AG10803 (cell line): ENCODE results near the gene ATP9B.

ENCODE experiments used
- DNase-seq: peaks from one replicate; pipeline ENCODE4 v3.0.0; 2010; ENCODE audit warnings: low read depth
- H3K4me3 ChIP-seq: 2 replicates; pipeline ENCODE4 v1.5.1; 2011; ENCODE audit warnings: mild to moderate bottlenecking, low read length, control low read depth
- TF ChIP-seq, protein P1 (sequence below): conservative IDR thresholded peaks from 2 replicates; pipeline ENCODE4 v1.5.1; 2011; ENCODE audit warnings: mild to moderate bottlenecking, low read length, control low read depth, inconsistent platforms

The ATP9B gene

DNA sequence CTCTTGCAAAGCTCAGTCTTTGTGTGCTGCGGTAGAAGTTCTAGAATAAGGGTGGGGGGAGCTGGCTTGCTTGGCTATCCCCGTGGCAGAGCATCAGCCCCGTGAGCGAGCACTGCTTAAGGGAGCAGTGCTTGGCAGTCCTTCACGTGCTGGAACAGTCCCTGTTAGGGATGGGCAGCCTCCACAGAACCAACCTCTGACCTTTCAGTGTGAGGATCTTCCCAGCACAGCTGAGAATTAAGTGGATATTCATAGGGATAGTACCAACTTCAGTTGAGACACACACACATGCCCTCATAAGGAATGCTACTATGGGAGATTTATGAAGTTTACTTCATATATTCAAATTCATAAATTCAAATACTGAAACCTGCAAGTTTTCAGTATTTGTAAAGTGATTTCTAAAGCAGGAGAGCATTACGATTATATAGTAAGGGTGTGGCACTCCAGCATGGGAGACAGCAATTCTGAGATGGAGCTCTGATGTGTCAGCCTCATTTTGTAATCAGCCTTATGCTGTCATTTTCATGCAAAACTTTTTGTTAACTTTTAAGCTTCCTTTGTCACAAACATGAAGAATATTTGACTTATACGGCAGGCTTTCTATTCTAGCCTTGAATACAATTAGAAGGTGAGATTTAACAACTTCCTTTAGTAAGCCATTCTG lies 39.5 kb downstream of the ATP9B start:
- H3K4me3 ChIP-seq = no peak overlapping the region
- TF ChIP-seq, protein P1, sequence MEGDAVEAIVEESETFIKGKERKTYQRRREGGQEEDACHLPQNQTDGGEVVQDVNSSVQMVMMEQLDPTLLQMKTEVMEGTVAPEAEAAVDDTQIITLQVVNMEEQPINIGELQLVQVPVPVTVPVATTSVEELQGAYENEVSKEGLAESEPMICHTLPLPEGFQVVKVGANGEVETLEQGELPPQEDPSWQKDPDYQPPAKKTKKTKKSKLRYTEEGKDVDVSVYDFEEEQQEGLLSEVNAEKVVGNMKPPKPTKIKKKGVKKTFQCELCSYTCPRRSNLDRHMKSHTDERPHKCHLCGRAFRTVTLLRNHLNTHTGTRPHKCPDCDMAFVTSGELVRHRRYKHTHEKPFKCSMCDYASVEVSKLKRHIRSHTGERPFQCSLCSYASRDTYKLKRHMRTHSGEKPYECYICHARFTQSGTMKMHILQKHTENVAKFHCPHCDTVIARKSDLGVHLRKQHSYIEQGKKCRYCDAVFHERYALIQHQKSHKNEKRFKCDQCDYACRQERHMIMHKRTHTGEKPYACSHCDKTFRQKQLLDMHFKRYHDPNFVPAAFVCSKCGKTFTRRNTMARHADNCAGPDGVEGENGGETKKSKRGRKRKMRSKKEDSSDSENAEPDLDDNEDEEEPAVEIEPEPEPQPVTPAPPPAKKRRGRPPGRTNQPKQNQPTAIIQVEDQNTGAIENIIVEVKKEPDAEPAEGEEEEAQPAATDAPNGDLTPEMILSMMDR = no peak
- DNase-seq = no peak

DNA sequence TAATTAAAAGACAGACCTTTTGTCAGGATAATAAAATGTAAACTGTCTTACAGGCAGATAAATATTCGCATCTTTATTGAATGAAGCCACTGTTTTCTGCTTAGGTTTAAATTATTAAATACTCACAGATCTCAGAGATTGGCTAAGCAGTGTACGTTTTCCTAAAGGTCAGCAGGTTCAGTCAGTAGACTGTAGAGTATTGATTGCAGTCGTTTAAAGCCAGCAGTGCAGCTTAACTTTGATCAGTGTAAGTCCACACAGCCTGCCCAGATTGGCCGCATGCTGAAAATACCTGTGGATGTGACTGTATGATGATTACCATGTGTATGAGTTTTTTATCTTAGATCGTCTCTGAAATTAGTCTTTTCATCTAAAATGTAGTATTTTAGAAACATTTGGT lies 42.3 kb downstream of the ATP9B start:
- TF ChIP-seq, protein P1 = no peak
- no peak overlapping the region for H3K4me3 ChIP-seq
- no peak for DNase-seq

DNA sequence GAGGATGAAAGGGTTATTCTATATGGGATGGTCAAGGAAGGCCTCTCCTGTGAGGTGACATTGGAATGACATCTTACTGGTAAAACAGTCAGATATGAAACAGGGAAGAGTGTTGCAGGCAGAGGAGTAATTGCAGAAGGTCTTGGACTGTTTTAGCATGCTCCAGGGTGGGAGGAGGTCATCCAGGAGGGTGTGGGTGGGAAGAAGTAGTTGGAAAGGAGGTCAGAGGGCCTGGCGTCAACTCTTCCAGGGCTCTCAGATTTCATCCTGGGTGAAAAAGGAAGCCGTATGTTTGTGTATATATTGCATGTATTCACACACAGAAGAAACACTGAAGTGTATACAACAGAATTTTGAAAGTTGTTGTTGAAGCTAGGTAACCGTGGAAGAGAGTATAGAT lies 48.2 kb downstream of the ATP9B start:
- DNase-seq = no peak
- no peak overlapping the region for H3K4me3 ChIP-seq
- TF ChIP-seq, protein P1 = no peak

DNA sequence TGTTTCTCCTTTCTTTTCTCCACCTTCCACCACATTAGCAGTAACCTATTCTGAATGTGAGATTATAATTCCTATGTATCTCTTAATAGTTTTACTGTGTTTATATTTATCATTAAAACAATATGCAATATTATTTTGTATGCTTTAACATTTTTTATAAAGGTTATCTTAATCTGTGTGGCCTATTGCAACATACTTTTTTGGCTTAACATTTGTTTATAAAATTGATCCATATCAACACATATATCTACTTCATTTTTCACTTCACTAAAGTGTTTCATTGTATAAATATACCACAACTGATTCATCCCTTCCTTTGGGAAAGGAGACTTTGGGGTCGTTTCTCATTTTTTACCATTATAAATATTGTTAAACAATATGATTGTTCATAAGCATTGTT lies 48.6 kb downstream of the ATP9B start:
- DNase-seq = no peak
- TF ChIP-seq, protein P1 = no peak
- no peak overlapping the region for H3K4me3 ChIP-seq

DNA sequence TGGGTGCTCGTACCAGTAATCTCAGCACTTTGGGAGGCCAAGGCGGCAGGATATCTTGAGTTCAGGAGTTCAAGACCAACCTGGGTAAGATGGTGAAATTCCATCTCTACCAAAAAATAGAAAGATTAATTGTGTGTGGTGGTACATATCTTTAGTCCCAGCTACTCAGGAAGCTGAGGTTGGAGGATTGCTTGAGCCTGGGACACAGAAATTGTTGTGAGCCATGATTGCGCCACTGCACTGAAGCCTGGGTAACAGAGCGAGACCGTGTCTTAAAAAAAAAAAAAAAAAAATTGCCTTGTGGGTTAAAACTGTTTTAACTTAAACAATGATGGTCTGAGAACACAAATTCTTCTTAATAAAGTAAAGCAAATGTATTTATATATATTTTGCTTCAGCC lies 49.6 kb downstream of the ATP9B start:
- no peak overlapping the region for H3K4me3 ChIP-seq
- DNase-seq = no peak
- TF ChIP-seq, protein P1 = no peak

DNA sequence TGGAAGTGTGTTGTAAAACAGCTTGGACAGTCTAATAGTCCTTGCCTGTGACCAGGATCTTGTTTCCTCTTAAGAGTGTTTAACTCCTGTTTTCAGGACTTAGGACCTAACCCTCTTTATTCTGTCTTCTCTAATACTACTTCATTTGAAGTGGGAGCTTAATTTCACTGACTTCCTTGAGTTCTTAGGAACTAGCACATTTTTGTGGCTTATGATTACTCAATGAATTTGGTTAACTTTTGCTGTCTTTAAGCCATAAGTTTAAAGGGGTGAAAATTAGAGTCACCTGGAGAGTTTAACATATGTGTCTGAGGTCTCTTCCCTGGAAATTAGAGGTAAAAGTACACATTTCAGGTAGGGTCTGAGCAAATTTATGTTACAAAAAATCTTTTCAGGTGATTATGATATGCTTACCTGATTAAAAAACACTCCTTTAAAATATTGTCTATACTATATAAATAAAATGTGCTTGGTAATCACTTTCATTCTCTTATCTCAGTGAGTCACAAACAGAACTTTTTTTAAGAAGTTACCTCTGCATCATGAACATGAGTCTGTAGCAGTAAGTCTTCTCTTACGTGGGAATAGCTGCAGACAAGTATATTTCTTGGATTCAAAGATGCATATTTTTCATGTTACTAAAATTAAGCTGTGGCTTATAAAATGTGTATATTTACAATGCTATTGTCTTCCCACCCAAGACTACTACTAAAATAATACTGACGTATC lies 52.7 kb downstream of the ATP9B start:
- TF ChIP-seq, protein P1 = no peak
- DNase-seq = peak; percentile 42
- no peak overlapping the region for H3K4me3 ChIP-seq

DNA sequence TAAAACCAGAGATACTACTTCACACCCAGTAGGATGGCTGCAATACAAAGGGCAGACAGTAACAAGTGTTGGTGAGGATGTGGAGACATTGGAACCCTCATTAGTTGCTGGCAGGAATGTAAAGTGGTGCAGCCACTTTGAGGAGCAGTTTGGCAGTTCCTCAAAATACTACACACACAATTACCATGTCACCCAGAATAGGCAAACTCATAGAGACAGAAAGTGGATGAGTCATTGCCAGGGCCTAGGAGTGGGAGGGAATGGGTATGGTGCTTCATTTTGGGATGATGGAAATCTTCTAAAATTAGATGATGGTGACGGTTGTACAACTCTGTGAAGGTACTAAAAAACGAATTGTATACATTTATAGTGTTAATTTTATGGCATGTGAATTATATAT lies 54.8 kb downstream of the ATP9B start:
- TF ChIP-seq, protein P1 = no peak
- DNase-seq = no peak
- H3K4me3 ChIP-seq = no peak overlapping the region
